GM10266 (cell line): ENCODE measurements around the gene SOAT2.

ENCODE experiments used
- DNase-seq: peaks from one replicate; pipeline ENCODE4 v3.0.0; 2012; ENCODE audit errors: extremely low spot score
- TF ChIP-seq, protein P1 (sequence below): IDR thresholded peaks from 2 replicates; pipeline ENCODE4 v1.5.1; 2012; ENCODE audit warnings: mild to moderate bottlenecking, low read depth; ENCODE audit not compliant: control insufficient read depth, insufficient read depth; ENCODE audit errors: missing control alignments

The SOAT2 gene, protein sequence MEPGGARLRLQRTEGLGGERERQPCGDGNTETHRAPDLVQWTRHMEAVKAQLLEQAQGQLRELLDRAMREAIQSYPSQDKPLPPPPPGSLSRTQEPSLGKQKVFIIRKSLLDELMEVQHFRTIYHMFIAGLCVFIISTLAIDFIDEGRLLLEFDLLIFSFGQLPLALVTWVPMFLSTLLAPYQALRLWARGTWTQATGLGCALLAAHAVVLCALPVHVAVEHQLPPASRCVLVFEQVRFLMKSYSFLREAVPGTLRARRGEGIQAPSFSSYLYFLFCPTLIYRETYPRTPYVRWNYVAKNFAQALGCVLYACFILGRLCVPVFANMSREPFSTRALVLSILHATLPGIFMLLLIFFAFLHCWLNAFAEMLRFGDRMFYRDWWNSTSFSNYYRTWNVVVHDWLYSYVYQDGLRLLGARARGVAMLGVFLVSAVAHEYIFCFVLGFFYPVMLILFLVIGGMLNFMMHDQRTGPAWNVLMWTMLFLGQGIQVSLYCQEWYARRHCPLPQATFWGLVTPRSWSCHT

DNA sequence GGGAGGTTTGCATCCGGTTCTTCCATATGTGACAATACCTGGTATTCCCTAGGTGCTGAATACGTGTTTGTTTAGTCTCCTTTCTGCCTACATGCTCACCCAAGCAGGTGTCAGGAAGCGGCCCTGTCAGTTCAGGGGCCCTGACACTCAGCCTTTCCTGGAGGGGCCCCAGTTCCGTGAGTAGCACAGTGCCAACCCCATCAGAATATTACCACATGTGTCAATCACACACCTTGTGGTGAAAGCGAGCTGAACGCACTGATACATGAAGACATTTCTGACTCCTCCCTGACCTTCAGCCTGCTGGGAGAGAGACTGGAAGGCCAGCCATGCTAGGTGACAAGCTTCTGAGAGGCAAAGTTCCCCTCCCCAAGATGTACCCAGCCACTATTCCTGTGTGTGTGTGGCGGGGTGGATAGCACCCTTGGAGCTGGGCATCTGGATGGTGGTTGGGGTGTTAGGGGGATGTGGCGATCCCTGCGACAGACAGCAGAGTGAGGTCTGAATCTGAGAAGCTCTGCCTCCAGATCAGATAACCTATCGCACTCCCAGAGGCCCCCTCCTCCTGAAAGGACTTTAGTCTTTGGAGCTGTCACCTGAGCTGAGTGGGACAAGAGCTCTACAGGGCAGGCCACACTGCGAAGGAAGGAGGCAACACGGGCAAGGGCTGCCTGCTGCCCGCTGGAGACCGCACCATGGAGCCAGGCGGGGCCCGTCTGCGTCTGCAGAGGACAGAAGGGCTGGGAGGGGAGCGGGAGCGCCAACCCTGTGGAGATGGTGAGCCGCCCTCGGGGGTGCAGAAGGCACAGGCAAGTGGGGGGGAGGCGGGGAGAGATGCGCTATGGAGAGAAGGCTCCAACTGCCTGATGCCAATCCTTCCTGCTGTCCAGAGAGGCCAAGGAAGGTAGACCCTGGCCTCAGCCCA lies at the start of gene SOAT2:
Gene SOAT2 (plus strand): TSS at position 604 of the 925 bp plus-strand sequence. CDS start 92 bp downstream, at position 696.
- TF ChIP-seq, protein P1, sequence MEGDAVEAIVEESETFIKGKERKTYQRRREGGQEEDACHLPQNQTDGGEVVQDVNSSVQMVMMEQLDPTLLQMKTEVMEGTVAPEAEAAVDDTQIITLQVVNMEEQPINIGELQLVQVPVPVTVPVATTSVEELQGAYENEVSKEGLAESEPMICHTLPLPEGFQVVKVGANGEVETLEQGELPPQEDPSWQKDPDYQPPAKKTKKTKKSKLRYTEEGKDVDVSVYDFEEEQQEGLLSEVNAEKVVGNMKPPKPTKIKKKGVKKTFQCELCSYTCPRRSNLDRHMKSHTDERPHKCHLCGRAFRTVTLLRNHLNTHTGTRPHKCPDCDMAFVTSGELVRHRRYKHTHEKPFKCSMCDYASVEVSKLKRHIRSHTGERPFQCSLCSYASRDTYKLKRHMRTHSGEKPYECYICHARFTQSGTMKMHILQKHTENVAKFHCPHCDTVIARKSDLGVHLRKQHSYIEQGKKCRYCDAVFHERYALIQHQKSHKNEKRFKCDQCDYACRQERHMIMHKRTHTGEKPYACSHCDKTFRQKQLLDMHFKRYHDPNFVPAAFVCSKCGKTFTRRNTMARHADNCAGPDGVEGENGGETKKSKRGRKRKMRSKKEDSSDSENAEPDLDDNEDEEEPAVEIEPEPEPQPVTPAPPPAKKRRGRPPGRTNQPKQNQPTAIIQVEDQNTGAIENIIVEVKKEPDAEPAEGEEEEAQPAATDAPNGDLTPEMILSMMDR = no peak
- DNase-seq = no peak

DNA sequence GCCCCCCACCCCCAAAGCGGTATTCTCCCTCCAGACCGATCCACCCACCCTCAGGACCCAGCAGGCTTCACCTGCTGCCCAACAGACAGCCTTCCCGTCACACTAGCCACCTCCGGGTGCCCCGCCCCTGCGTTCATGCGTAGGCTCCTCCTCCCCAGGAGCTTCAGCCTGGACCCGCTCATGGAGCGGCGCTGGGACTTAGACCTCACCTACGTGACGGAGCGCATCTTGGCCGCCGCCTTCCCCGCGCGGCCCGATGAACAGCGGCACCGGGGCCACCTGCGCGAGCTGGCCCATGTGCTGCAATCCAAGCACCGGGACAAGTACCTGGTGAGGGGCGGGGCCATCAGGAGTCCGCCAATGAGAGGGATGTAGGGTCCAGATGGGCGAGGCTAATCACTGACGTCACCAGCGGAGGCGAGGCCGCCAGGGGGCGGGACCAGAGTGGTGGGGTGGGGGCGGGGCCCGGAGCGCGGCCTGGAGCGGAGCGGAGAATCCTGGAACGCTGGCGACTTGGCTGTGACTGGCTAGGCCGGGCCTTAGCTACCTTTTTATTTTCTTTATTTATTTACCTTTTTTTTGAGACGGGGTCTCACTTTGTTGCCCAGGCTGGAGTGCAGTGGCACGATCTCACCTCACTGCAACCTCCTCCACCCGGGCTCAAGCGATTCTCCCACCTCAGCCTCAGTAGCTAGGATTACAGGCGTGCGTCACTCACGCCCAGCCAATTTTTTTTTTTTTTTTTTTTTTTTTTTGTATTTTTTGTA lies 49.0 kb upstream of the SOAT2 start:
- TF ChIP-seq, protein P1 = no peak
- DNase-seq = peak; percentile 94

DNA sequence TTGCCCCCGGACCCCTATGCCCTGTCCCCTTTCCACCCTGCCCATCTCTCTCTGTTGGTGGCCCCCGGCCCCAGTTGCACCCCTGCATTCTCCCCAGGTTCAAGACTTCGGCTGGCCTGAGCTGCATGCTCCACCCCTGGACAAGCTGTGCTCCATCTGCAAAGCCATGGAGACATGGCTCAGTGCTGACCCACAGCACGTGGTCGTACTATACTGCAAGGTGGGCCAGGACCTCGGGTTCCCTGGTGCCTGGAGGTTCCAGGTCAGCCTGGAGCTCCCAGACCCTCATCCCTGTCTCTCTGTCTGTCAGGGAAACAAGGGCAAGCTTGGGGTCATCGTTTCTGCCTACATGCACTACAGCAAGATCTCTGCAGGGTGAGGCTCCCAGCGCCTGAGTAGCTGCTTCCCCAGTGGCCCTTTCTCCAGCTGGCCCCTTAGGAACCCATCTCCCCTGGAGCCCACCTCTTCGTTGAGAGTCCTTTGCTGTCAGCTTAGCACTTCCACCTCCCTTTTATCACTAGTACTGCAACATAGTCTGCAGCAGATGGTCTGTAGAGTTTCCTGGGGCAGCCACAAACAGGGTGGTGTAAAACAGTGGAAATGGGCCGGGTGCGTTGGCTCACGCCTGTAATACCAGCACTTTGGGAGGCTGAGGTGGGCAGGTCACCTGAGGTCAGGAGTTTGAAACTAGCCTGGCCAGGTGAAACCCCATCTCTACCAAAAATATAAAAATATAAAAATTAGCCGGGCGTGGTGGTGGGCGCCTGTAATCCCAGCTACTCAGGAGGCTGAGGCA lies 47.6 kb upstream of the SOAT2 start:
- TF ChIP-seq, protein P1 = no peak

DNA sequence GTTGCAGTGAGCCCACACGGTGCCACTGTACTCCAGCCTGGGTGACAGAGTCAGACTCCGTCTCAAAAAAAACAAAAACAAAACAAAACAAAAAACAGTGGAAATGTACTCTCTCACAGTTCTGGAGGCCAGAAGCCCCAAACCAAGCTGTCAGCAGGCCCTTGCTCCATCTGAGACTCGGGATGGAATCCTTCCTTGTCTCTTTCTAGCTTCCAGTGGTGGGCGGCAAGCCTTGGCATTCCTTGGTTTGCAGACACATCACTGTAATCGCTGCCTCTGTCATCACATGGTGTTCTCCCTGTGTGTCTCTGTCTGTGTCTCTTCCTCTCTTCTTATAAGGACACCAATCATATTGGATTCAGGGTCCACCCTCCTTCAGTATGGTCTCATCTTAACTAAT lies 47.0 kb upstream of the SOAT2 start:
- DNase-seq = no peak
- TF ChIP-seq, protein P1 = no peak

More for the DNA sequence above, 47.6 kb upstream of the SOAT2 start:
- no peak for DNase-seq

DNA sequence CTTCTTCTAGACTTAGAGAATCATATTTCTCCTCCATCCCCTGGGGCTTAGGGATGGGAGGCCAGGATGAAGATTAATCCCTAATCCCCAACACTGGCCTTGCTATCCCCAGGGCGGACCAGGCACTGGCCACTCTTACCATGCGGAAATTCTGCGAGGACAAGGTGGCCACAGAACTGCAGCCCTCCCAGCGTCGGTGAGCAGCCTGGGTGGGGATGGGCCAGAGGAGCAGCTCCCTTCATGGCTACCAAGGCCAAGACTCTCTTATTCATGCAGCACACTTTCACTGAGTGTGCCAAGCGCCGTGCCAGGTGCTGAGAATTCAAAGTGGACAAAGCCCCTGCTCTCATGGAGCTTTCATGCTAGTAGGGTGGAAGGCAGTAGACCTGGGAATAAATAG lies 46.4 kb upstream of the SOAT2 start:
- TF ChIP-seq, protein P1 = no peak
- no peak for DNase-seq
